ENCODE measurements around the gene GOLGA8S.
"Not testable (repeated sequence)": the region's sequence is repeated elsewhere in the genome, so short reads cannot be mapped to it uniquely, and the experiment has no call there.

Gene GOLGA8S

DNA sequence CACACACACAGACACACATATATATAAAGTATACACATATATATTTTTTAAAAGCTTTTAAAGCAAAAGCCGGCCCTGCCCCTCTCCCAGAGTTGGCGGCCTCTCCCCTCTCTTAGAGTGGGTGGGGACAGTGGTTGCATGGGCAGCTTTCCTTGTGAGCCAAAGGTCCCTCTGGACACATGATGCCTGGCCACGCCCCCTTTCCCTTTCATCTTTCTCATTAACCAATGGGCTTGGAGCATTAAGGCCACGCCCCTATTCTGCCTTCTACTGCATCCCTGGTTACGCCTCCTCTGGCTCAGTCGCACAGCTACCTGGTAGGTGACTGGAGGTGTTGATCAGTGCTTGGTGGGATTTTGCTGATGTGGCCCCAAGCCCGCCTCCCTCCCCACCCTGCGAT is at the start of gene GOLGA8S:
TSS of gene GOLGA8S (plus strand) at position 301 of the 400 bp plus-strand sequence. CDS start at position 363, 62 bp downstream.
- not testable (repeated sequence) for DNase-seq (ENCODE audit: low read depth in 2 of 3, low spot score in 2 of 3)

DNA sequence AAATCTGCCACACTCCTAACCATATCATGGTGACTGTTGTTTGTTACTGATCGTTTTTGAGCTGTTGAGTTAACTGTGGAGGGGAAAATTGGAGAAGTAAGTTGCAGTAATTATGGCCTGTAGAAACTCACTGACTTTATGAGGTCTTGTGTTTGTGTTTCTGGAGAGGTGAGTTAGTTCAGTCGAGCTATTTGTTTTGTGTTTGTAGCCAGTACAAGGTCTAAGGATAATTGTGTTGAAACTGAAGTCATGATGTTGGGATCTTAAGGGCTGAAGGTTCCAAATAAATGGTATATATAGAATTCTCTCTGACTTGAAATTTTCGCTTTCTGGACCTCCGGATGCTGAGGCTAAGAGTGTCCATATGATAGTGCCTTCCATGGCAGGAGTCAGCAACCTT is 49.7 kb upstream of the GOLGA8S start:
- DNase-seq (ENCODE audit: low read depth in 2 of 3, low spot score in 2 of 3) = not testable (repeated sequence)

DNA sequence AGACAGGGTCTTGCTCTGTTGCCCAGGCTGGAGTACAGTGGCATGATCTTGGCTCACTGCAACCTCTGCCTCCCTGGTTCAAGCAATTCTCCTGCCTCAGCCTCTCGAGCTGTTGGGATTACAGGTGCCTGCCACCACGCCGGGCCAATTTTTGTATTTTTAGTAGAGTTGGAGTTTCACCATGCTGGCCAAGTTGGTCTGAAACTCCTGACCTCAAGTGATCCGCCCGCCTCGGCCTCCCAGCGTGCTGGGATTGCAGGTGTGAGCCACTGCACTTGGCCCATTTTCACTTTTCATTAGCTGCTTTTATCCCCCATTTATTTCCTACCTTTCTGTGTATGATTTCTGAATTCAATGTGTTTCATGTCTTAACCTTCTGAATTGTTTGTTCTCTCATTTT is 48.6 kb upstream of the GOLGA8S start:
- not testable (repeated sequence) for DNase-seq (ENCODE audit: low read depth in 2 of 3, low spot score in 2 of 3)

DNA sequence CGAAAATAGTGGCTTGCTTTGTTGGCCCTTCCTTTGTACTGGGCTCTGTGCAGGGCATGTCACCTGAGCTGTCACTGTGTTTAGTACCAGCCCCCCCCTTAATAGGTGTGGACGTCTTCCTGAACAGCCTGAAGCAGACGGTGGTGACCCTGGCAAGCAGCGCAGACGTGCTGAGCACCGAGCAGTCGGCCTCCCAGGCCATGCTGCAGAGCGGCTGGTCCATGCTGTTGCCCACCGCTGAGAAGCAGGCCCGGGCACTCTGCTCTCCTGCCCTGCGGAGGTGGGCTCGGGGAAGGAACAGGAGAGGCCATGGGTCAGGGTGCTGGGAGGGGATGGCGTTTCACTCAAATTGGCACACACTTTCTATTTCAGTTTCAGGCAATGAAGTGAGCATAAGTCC is 43.3 kb upstream of the GOLGA8S start:
- DNase-seq (ENCODE audit: low read depth in 2 of 3, low spot score in 2 of 3) = not testable (repeated sequence)

DNA sequence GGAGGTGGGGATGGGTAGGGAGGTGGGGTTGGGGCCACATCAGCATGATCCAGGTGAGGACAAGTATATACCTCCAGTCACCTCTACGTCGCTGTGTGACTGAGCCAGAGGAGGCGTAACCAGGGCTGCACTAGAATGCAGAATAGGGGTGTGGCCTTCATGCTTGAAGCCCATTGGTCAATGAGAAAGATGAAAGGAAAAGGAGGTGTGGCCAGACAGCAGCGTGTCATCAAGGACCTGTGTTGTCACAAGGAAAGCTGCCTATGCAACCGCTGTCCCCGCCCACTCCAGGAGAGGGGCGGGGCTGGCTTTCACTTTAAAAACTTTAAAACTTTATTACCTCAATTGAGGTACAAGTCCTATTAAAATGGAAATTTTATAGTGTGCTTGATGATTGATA is 20.5 kb upstream of the GOLGA8S start, which contains the start of gene GOLGA6L26:
TSS of gene GOLGA6L26 (minus strand) at position 101 of the 400 bp plus-strand sequence. CDS start at position 40, 61 bp downstream.
- not testable (repeated sequence) for DNase-seq (ENCODE audit: low read depth in 2 of 3, low spot score in 2 of 3)

GRCh38 chr15:23362622-23363021 is 8.1 kb downstream of the GOLGA8S start:
- not testable (repeated sequence) for DNase-seq (ENCODE audit: low read depth in 2 of 3, low spot score in 2 of 3)

GRCh38 chr15:23364261-23364660 is 9.7 kb downstream of the GOLGA8S start:
- not testable (repeated sequence) for DNase-seq (ENCODE audit: low read depth in 2 of 3, low spot score in 2 of 3)

GRCh38 chr15:23370578-23370977 is 16.0 kb downstream of the GOLGA8S start:
- no peak for DNase-seq (ENCODE audit: low read depth in 2 of 3, low spot score in 2 of 3)

- not testable (repeated sequence) for DNase-seq (ENCODE audit: low read depth in 2 of 3, low spot score in 2 of 3)
These were observed 16.6 kb downstream of the GOLGA8S start for GRCh38 chr15:23371134-23371533.

DNA sequence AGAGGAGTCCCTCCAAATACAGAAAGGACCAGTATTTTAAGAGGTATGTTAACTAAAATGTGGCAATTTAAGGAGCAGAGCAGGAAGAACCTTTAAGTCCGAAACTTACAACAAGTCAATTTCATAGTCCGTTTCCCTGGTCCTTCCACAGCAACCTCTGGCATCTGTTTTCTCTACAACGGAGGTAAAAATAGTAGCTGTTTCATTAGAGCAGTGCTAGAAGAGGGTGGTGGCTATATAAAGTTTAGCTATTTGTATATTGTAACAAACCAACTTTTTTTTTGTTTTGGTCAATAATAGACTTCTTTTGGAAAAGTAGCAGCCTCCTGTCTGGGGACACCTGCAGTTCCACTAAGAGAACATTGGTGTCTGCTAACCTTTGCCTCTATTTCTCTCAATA is 17.3 kb downstream of the GOLGA8S start:
- DNase-seq (ENCODE audit: low read depth in 2 of 3, low spot score in 2 of 3) = not testable (repeated sequence)

- no peak for DNase-seq (ENCODE audit: low read depth in 2 of 3, low spot score in 2 of 3)
These were observed 17.7 kb downstream of the GOLGA8S start for GRCh38 chr15:23372284-23372683.

GRCh38 chr15:23372891-23373600 is 18.5 kb downstream of the GOLGA8S start:
- DNase-seq (ENCODE audit: low read depth in 2 of 3, low spot score in 2 of 3) = not testable (repeated sequence)

DNA sequence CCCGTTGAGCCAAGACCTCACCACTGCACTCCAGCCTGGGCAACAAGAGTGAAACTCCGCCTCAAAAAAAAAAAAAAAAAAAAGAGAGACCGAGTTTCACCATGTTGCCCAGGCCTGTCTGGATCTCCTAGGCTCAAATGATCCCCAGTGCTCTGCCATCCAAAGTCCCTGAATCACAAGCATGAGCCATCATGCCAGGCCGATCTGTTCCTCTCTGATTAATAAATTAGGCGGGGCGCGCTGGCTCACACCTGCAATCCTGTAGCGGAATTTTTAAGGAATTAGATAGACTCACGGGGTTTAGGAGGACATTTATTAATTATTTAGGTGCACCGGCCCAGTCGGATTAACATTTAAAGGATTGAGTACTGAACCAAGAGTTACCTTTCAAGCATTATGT is 19.7 kb downstream of the GOLGA8S start:
- not testable (repeated sequence) for DNase-seq (ENCODE audit: low read depth in 2 of 3, low spot score in 2 of 3)

DNA sequence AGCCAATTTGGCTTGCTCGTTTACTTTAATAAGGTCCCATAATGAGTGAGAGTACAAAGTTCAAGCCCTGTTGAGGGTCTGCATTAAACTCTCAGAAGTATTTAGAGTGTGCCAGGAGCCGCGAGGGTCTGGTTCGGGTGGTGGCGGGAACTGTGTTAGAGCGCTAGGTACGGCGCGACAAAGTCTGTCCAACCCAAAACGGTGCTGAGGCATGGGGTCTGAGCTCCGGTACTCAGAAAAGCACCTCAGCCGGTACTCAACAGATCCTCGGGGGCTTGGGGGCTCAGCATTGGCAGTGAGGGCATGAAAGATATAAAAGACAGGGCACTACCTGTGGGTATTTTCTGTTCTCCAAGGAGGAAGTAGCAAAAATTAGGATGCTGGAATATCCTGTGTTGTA is 24.4 kb downstream of the GOLGA8S start:
- DNase-seq (ENCODE audit: low read depth in 2 of 3, low spot score in 2 of 3) = not testable (repeated sequence)

GRCh38 chr15:23380700-23381099 is 26.2 kb downstream of the GOLGA8S start:
- not testable (repeated sequence) for DNase-seq (ENCODE audit: low read depth in 2 of 3, low spot score in 2 of 3)

DNA sequence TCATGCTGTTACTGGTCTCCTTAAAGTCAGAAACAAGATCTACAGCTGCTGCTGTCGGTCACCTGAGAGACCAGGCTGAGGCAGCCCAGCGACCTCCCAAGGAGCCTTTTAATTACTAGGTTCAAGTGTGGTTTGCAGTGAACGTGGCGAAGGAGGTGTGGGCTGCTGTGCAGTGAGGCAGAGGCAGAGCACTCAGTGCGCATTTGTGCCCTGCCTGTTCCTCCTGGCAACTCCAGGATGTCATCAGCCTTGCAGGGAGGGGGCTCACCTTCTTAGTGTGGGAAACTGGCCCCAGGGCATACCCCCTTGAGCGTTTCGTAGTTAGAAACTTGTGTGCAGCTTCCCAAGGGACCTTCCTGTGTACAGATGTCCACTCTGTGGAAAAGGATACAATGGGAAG is 26.6 kb downstream of the GOLGA8S start:
- not testable (repeated sequence) for DNase-seq (ENCODE audit: low read depth in 2 of 3, low spot score in 2 of 3)

GRCh38 chr15:23384371-23384770 is 29.8 kb downstream of the GOLGA8S start:
- no peak for DNase-seq (ENCODE audit: low read depth in 2 of 3, low spot score in 2 of 3)

DNA sequence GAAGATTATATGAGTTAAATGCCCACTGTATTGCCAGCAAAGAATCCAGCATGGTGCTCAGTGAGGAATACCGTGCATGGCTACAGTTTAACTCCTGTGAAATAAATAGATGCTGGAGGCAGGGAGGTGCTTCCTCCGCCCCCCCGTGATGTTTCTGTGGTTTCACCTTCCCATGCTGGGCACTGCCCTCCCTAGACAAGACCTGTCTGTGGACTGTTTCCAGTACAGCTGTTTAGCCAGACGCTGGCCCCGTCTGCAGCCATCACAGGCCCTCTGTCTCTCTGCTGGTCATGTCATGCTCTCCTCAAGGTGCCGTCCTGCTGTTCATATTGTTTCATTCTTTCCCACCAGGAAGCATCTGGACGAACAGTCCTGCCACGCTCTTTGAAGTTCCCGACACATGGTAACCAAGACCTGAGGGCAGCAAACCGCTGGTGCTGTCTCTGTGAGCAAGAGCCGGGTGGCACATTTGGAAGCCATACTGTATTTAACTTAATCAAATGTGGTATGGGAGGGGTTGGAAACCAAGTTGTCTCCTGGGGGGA is 31.4 kb downstream of the GOLGA8S start:
- DNase-seq (ENCODE audit: low read depth in 2 of 3, low spot score in 2 of 3) = no peak

- no peak for DNase-seq (ENCODE audit: low read depth in 2 of 3, low spot score in 2 of 3)
These were observed 33.2 kb downstream of the GOLGA8S start for GRCh38 chr15:23387621-23388190.

DNA sequence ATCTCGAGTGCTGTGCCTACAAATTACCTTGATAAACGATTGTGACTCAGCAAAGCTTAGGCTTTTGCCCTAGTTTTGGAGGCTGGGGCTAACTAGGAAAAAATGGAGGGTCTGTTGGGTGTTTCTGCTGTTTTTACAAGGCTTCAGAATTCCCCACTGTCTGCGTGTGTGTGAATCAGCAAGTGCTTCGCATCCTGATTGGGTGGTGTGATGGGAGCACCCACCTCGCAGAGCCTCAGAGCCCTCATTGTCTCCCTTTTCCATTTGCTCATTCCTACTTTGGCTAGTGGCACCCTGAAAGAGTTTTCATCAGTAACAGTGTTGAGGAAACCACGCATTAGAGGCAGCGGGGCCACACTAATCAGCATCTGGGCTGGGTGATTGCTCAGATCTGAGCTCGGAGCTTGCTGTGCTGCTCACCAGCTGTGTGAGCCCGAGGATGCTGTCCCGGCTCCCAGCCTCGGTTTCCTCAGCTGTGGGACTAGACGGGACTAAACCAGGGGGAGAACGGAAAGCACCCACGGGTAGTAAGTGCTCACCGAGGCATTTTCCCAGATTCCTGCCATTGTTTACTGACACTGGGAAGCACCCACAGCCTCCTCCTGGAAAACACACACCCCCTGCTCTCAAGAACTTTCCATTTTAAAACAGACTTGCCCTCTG is 40.6 kb downstream of the GOLGA8S start:
- no peak for DNase-seq (ENCODE audit: low read depth in 2 of 3, low spot score in 2 of 3)

- DNase-seq (ENCODE audit: low read depth in 2 of 3, low spot score in 2 of 3) = no peak
These were observed 41.3 kb downstream of the GOLGA8S start for GRCh38 chr15:23395832-23396231.

DNA sequence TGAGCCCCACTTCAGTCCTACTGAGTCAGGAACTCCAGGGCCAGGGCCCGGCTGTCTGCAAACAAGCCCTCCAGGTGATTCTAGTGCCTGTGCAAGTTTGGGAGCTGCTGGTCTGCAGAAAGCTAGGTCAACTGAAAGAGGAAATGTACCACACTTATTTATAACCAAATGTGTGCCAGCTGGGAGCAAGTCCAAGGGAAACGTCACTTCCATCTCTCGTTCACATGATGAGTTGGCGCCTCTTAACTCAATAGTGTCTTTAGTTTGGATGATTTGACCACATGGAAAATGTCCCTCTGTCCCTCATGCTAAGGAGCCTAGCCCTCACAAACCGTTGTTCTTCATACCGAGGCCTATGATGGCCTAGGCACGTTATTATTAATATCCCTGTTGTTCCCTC is 43.2 kb downstream of the GOLGA8S start:
- no peak for DNase-seq (ENCODE audit: low read depth in 2 of 3, low spot score in 2 of 3)

Data from activated CD8-positive, alpha-beta memory T cell treated with anti-CD3 and anti-CD28 coated beads for 48 hours (primary cell).